Activated CD8-positive, alpha-beta memory T cell treated with anti-CD3 and anti-CD28 coated beads, Interleukin-2, amount 10 ng/mL, durations not matched to agents 7 days and 5 days (primary cell): Measurements from ENCODE around the gene PLD3. TPM values are rescaled to one million over a fixed set of nuclear protein-coding genes. Genes with fewer than 3 reads are reported as not detected.
"Not testable (repeated sequence)": the region's sequence is repeated elsewhere in the genome, so short reads cannot be mapped to it uniquely, and the experiment has no call there.

ENCODE experiments used
- ATAC-seq: fragments of 150-1000 bp; cut with Tn5 transposase; one replicate; pipeline ENCODE4 v1.10.0; 2021; ENCODE audit warnings: moderate library complexity
- CTCF ChIA-PET: fragments of 350-600 bp; sonication (Branson Sonifier 250); formaldehyde crosslinking; loops from one replicate; lab custom pipeline; 2021; ENCODE audit warnings: antibody characterized with exemption; lab: Charles Lee
- DNase-seq: peaks from one replicate; pipeline ENCODE4 v3.0.0-alpha.2; 2020
- H3K27ac Mint-ChIP-seq: one replicate; pipeline ENCODE4 v1.8.0; 2021; ENCODE audit warnings: mild to moderate bottlenecking, mixed read lengths
- H3K27me3 Mint-ChIP-seq: one replicate; pipeline ENCODE4 v1.8.0; 2021; ENCODE audit warnings: mixed read lengths
- H3K36me3 Mint-ChIP-seq: one replicate; pipeline ENCODE4 v1.8.0; 2021; ENCODE audit warnings: mild to moderate bottlenecking, mixed read lengths
- H3K4me1 Mint-ChIP-seq: one replicate; pipeline ENCODE4 v1.8.0; 2021; ENCODE audit warnings: mixed read lengths
- H3K4me3 Mint-ChIP-seq: one replicate; pipeline ENCODE4 v1.8.0; 2021; ENCODE audit warnings: mild to moderate bottlenecking, moderate library complexity, mixed read lengths
- H3K9me3 Mint-ChIP-seq: one replicate; pipeline ENCODE4 v1.8.0; 2022; ENCODE audit warnings: low read depth, mixed read lengths
- total RNA-seq, 2 experiments: library from RNA; stranded (reverse); gene quantifications; one replicate each; pipeline ENCODE4 v1.2.3, GENCODE V29; 2021

Gene PLD3
- total RNA-seq, 2 experiments from 2014 or later = 72.0 to 84.7 TPM

- no peak for ATAC-seq
- Mint-ChIP-seq H3K27me3 (no peaks in the 10 kb centered on the region), H3K36me3 (peaks cover 25% of the 10 kb centered on the region), H3K27ac (no peak overlapping the region), H3K9me3 (no peaks in the 10 kb centered on the region), H3K4me1 (no peaks in the 10 kb centered on the region), H3K4me3 (no peak overlapping the region)
- CTCF ChIA-PET = interaction anchor here (1.5 kb wide), 2 partner anchors 15 to 19 kb away, joined by 3 to 4 read pairs; no protein-coding TSS in a partner anchor
- DNase-seq = no peak
These were observed 27.9 kb upstream of the PLD3 start for GRCh38 chr19:40320558-40320935.

- no peak for DNase-seq
- no peaks in the 10 kb centered on the region for H3K4me1 Mint-ChIP-seq
- no peak overlapping the region for H3K27ac Mint-ChIP-seq
- no peaks in the 10 kb centered on the region for H3K27me3 Mint-ChIP-seq
- no peak overlapping the region for H3K4me3 Mint-ChIP-seq
- H3K36me3 Mint-ChIP-seq = peaks cover 29% of the 10 kb centered on the region
- no peak for ATAC-seq
- CTCF ChIA-PET = interaction anchor here (2.3 kb wide), 1 partner anchor 16 kb away, joined by 8 read pairs; no protein-coding TSS in a partner anchor
- no peaks in the 10 kb centered on the region for H3K9me3 Mint-ChIP-seq
These were observed 27.4 kb upstream of the PLD3 start for GRCh38 chr19:40321076-40321475.

GRCh38 chr19:40321566-40322270, 26.8 kb upstream of the PLD3 start:
- Mint-ChIP-seq H3K4me3 (no peak overlapping the region), H3K4me1 (no peaks in the 10 kb centered on the region), H3K9me3 (no peaks in the 10 kb centered on the region), H3K27ac (no peak overlapping the region), H3K36me3 (peaks cover 26% of the 10 kb centered on the region), H3K27me3 (no peaks in the 10 kb centered on the region)
- ATAC-seq = no peak
- no peak for DNase-seq
- CTCF ChIA-PET = interaction anchor here (2.3 kb wide), 1 partner anchor 17 kb away, joined by 8 read pairs; no protein-coding TSS in a partner anchor

- no peak overlapping the region for H3K27ac Mint-ChIP-seq
- H3K36me3 Mint-ChIP-seq = peaks cover 26% of the 10 kb centered on the region
These were observed 26.3 kb upstream of the PLD3 start for GRCh38 chr19:40322271-40322610.

GRCh38 chr19:40322951-40323615, 25.4 kb upstream of the PLD3 start:
- H3K9me3 Mint-ChIP-seq = no peaks in the 10 kb centered on the region
- H3K36me3 Mint-ChIP-seq = peaks cover 31% of the 10 kb centered on the region
- CTCF ChIA-PET = interaction anchor here (2.3 kb wide), 1 partner anchor 18 kb away, joined by 8 read pairs; no protein-coding TSS in a partner anchor
- no peak for ATAC-seq
- no peak overlapping the region for H3K4me3 Mint-ChIP-seq
- no peaks in the 10 kb centered on the region for H3K27me3 Mint-ChIP-seq
- H3K4me1 Mint-ChIP-seq = no peaks in the 10 kb centered on the region
- H3K27ac Mint-ChIP-seq = peak overlapping the region; percentile 15
- DNase-seq = no peak

More at GRCh38 chr19:40322271-40322610, 26.3 kb upstream of the PLD3 start:
- no peak for DNase-seq
- Mint-ChIP-seq H3K4me1 (no peaks in the 10 kb centered on the region), H3K4me3 (no peak overlapping the region), H3K27me3 (no peaks in the 10 kb centered on the region), H3K9me3 (no peaks in the 10 kb centered on the region)
- CTCF ChIA-PET = interaction anchor here (2.3 kb wide), 1 partner anchor 17 kb away, joined by 8 read pairs; no protein-coding TSS in a partner anchor
- no peak for ATAC-seq

GRCh38 chr19:40323705-40324104, 24.8 kb upstream of the PLD3 start:
- no peaks in the 10 kb centered on the region for H3K27me3 Mint-ChIP-seq
- H3K4me3 Mint-ChIP-seq = no peak overlapping the region
- no peaks in the 10 kb centered on the region for H3K4me1 Mint-ChIP-seq
- no peaks in the 10 kb centered on the region for H3K9me3 Mint-ChIP-seq
- no peak for ATAC-seq
- CTCF ChIA-PET = no interaction called here
- peak overlapping the region; percentile 40 for H3K27ac Mint-ChIP-seq
- peaks cover 33% of the 10 kb centered on the region for H3K36me3 Mint-ChIP-seq
- no peak for DNase-seq

GRCh38 chr19:40326201-40326600, 22.3 kb upstream of the PLD3 start:
- no peak overlapping the region for H3K4me3 Mint-ChIP-seq
- ATAC-seq (no peak), DNase-seq (no peak)
- H3K27ac Mint-ChIP-seq = no peak overlapping the region
- H3K27me3 Mint-ChIP-seq = no peaks in the 10 kb centered on the region
- CTCF ChIA-PET = no interaction called here
- no peaks in the 10 kb centered on the region for H3K9me3 Mint-ChIP-seq
- H3K36me3 Mint-ChIP-seq = peaks cover 37% of the 10 kb centered on the region
- no peaks in the 10 kb centered on the region for H3K4me1 Mint-ChIP-seq

- H3K27me3 Mint-ChIP-seq = no peaks in the 10 kb centered on the region
These were observed 17.4 kb upstream of the PLD3 start for GRCh38 chr19:40331052-40331451.

GRCh38 chr19:40332669-40333068, 15.8 kb upstream of the PLD3 start:
- no peaks in the 10 kb centered on the region for H3K9me3 Mint-ChIP-seq
- CTCF ChIA-PET = no interaction called here
- ATAC-seq (no peak), DNase-seq (no peak)
- H3K27me3 Mint-ChIP-seq = no peaks in the 10 kb centered on the region
- H3K36me3 Mint-ChIP-seq = peaks cover 36% of the 10 kb centered on the region
- no peak overlapping the region for H3K27ac Mint-ChIP-seq
- H3K4me1 Mint-ChIP-seq = no peaks in the 10 kb centered on the region
- no peak overlapping the region for H3K4me3 Mint-ChIP-seq

More at GRCh38 chr19:40331052-40331451, 17.4 kb upstream of the PLD3 start:
- peaks cover 33% of the 10 kb centered on the region for H3K36me3 Mint-ChIP-seq
- CTCF ChIA-PET = interaction anchor here (2.2 kb wide), 1 partner anchor 26 kb away, joined by 10 read pairs; no protein-coding TSS in a partner anchor
- ATAC-seq (no peak), DNase-seq (no peak)
- H3K27ac Mint-ChIP-seq = no peak overlapping the region
- no peaks in the 10 kb centered on the region for H3K4me1 Mint-ChIP-seq
- no peaks in the 10 kb centered on the region for H3K9me3 Mint-ChIP-seq
- no peak overlapping the region for H3K4me3 Mint-ChIP-seq

GRCh38 chr19:40333083-40333482, 15.4 kb upstream of the PLD3 start:
- H3K27ac Mint-ChIP-seq, H3K4me1 Mint-ChIP-seq, CTCF ChIA-PET, H3K4me3 Mint-ChIP-seq, H3K27me3 Mint-ChIP-seq, DNase-seq, H3K9me3 Mint-ChIP-seq, ATAC-seq: not testable (repeated sequence)
- H3K36me3 Mint-ChIP-seq = peaks cover 34% of the 10 kb centered on the region

GRCh38 chr19:40335101-40335500, 13.4 kb upstream of the PLD3 start:
- ATAC-seq (no peak), DNase-seq (no peak)
- Mint-ChIP-seq H3K27ac (no peak overlapping the region), H3K4me3 (no peak overlapping the region), H3K4me1 (no peaks in the 10 kb centered on the region), H3K36me3 (peaks cover 33% of the 10 kb centered on the region), H3K9me3 (no peaks in the 10 kb centered on the region), H3K27me3 (no peaks in the 10 kb centered on the region)
- CTCF ChIA-PET = interaction anchor here (1.1 kb wide), 1 partner anchor 30 kb away, joined by 4 read pairs; no protein-coding TSS in a partner anchor

- Mint-ChIP-seq H3K27ac (no peak overlapping the region), H3K4me1 (no peaks in the 10 kb centered on the region), H3K27me3 (no peaks in the 10 kb centered on the region), H3K4me3 (no peak overlapping the region), H3K9me3 (no peaks in the 10 kb centered on the region), H3K36me3 (peaks cover 34% of the 10 kb centered on the region)
- CTCF ChIA-PET = interaction anchor here (1.1 kb wide), 1 partner anchor 31 kb away, joined by 4 read pairs; no protein-coding TSS in a partner anchor
- DNase-seq (no peak), ATAC-seq (no peak)
These were observed 12.5 kb upstream of the PLD3 start for GRCh38 chr19:40335855-40336600.

GRCh38 chr19:40336601-40336900, 11.9 kb upstream of the PLD3 start:
- Mint-ChIP-seq H3K27me3 (no peaks in the 10 kb centered on the region), H3K4me3 (no peak overlapping the region), H3K4me1 (no peaks in the 10 kb centered on the region), H3K36me3 (peaks cover 32% of the 10 kb centered on the region), H3K9me3 (no peaks in the 10 kb centered on the region), H3K27ac (no peak overlapping the region)
- CTCF ChIA-PET = interaction anchor here (0.6 to 1.1 kb wide), 2 partner anchors 12 to 34 kb away, joined by 3 read pairs; partner anchors contain the start of genes C19orf47 and PLD3
- no peak for ATAC-seq
- DNase-seq = no peak
